ENCODE data around the gene LSM14A.

Gene LSM14A

DNA sequence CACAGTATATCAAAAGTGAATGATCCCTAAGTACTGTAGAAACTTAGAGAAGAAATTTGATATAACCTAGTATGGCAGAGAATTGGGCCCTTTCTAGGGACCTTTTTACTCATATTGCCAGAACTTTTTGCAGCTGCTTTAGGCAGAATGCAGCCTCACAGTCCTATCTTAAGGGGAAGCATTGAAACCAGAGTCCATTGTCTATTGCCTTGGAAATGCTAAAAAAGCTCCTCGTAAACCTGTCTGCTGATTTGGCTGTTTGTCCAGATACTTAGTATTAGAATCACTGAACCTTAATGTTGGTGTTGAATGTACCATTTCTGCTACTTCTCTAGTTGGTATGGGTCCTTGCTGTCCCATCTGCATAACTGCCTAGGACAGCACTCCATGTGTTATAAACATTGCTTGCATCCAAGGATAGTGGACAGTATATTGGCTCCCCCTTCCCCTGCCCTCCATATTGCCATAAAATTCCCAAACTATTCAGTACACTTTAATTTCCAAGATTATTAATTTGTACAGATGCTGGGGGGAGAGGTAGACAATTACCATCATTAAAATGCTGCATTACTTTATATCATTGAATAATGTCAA is 36.1 kb downstream of the LSM14A start:
- DNase-seq: no peak
- no peak overlapping the region for H3K4me2 ChIP-seq (ENCODE audit: low read depth, low read length)
- H3K9me2 ChIP-seq (replicated peaks; ENCODE audit: insufficient read depth, low read length): no peaks in the 10 kb centered on the region
- no peaks in the 10 kb centered on the region for H4K20me1 ChIP-seq (ENCODE audit: insufficient read depth, low read length)
- no peak overlapping the region for H2AFZ ChIP-seq (ENCODE audit: low read length)
- H3F3A ChIP-seq (ENCODE audit: insufficient read depth, low read length): no peaks in the 10 kb centered on the region
- no peak overlapping the region for H3K9ac ChIP-seq (ENCODE audit: low read length)
- H3K36me3 ChIP-seq (replicated peaks; ENCODE audit: insufficient read depth, low read length): no peaks in the 10 kb centered on the region; the same call in none of the 2 replicates
- H3K79me2 ChIP-seq (ENCODE audit: low read length): peaks cover 14% of the 10 kb centered on the region; the same call in 1 of the 2 replicates
- H3K9me3 ChIP-seq (replicated peaks; ENCODE audit: insufficient read depth, low read length): no peaks in the 10 kb centered on the region
- no peaks in the 10 kb centered on the region for H3K4me1 ChIP-seq (ENCODE audit: low read length)
- no peak overlapping the region for H3K4me3 ChIP-seq (ENCODE audit: low read length)
- TF ChIP-seq, protein P1, sequence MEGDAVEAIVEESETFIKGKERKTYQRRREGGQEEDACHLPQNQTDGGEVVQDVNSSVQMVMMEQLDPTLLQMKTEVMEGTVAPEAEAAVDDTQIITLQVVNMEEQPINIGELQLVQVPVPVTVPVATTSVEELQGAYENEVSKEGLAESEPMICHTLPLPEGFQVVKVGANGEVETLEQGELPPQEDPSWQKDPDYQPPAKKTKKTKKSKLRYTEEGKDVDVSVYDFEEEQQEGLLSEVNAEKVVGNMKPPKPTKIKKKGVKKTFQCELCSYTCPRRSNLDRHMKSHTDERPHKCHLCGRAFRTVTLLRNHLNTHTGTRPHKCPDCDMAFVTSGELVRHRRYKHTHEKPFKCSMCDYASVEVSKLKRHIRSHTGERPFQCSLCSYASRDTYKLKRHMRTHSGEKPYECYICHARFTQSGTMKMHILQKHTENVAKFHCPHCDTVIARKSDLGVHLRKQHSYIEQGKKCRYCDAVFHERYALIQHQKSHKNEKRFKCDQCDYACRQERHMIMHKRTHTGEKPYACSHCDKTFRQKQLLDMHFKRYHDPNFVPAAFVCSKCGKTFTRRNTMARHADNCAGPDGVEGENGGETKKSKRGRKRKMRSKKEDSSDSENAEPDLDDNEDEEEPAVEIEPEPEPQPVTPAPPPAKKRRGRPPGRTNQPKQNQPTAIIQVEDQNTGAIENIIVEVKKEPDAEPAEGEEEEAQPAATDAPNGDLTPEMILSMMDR (IDR thresholded peaks at IDR 0.05; ENCODE audit: low read length): no peak
- TF ChIP-seq EZH2 (optimal IDR thresholded peaks at IDR 0.05; ENCODE audit: low read depth, low read length) (no peak), EZH2phosphoT487 (IDR thresholded peaks at IDR 0.05; ENCODE audit: low read length) (no peak)
- no peaks in the 10 kb centered on the region for H3K27me3 ChIP-seq (replicated peaks; ENCODE audit: insufficient read depth, low read length)
- no peak overlapping the region for H3K27ac ChIP-seq (ENCODE audit: low read length)

DNA sequence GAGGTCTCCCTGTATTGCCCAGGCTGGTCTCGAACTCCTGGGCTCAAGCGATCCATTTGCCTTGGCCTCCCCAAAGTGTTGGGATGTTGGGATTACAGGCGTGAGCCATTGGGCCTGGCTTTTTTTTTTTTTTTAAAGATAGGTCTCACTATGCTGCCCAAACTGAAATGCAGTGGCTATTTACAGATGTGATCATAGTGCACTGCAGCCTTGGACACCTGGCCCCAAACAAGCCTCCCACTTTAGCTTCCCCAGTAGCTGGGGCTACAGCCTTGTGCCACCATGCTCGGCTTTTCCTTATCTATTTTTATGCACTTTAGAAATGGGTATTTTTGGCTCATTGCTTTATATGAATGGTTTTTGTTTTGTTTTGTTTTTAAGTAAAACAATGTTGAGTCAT is 37.4 kb downstream of the LSM14A start:
- H3K27me3 ChIP-seq (replicated peaks; ENCODE audit: insufficient read depth, low read length): no peaks in the 10 kb centered on the region
- peak overlapping the region; percentile 1; the same call in 1 of the 2 replicates for H3K27ac ChIP-seq (ENCODE audit: low read length)
- H3K4me3 ChIP-seq (ENCODE audit: low read length): no peak overlapping the region
- no peaks in the 10 kb centered on the region for H3K9me2 ChIP-seq (replicated peaks; ENCODE audit: insufficient read depth, low read length)
- H3F3A ChIP-seq (ENCODE audit: insufficient read depth, low read length): no peaks in the 10 kb centered on the region
- no peak for DNase-seq
- H4K20me1 ChIP-seq (ENCODE audit: insufficient read depth, low read length): no peaks in the 10 kb centered on the region
- H3K9ac ChIP-seq (ENCODE audit: low read length): no peak overlapping the region
- no peaks in the 10 kb centered on the region for H3K9me3 ChIP-seq (replicated peaks; ENCODE audit: insufficient read depth, low read length)
- no peak overlapping the region for H3K4me2 ChIP-seq (ENCODE audit: low read depth, low read length)
- H3K79me2 ChIP-seq (ENCODE audit: low read length): peaks cover 19% of the 10 kb centered on the region; the same call in 1 of the 2 replicates
- H3K4me1 ChIP-seq (ENCODE audit: low read length): no peaks in the 10 kb centered on the region
- no peak overlapping the region for H2AFZ ChIP-seq (ENCODE audit: low read length)
- no peak for TF ChIP-seq EZH2phosphoT487 (IDR thresholded peaks at IDR 0.05; ENCODE audit: low read length)
- no peak for TF ChIP-seq EZH2 (optimal IDR thresholded peaks at IDR 0.05; ENCODE audit: low read depth, low read length)
- TF ChIP-seq, protein P1 (IDR thresholded peaks at IDR 0.05; ENCODE audit: low read length): no peak
- H3K36me3 ChIP-seq (replicated peaks; ENCODE audit: insufficient read depth, low read length): no peaks in the 10 kb centered on the region; the same call in none of the 2 replicates

DNA sequence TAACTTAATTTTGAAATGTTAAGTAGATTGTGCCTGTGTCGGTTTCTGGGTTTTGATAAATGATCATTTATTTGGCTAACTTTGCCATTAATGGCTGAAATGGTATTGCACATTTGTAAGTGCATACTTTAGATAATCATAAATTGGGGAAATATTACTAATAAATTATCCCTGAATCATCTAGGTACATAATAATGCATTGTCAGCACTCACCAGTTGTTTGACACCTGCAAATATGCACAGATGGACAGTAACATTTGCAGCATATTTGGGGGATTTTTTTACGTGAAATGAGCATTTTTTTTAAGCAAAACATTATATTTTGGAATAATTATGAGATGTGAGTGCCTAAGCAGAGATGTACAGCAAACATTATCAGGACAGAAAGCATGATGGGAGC is 41.0 kb downstream of the LSM14A start:
- no peak overlapping the region for H3K4me2 ChIP-seq (ENCODE audit: low read depth, low read length)
- no peaks in the 10 kb centered on the region for H3K9me2 ChIP-seq (replicated peaks; ENCODE audit: insufficient read depth, low read length)
- H3K4me3 ChIP-seq (ENCODE audit: low read length): no peak overlapping the region
- H3F3A ChIP-seq (ENCODE audit: insufficient read depth, low read length): no peaks in the 10 kb centered on the region
- DNase-seq: no peak
- H3K79me2 ChIP-seq (ENCODE audit: low read length): peaks cover 24% of the 10 kb centered on the region; the same call in 1 of the 2 replicates
- TF ChIP-seq EZH2phosphoT487 (IDR thresholded peaks at IDR 0.05; ENCODE audit: low read length): no peak
- TF ChIP-seq, protein P1 (IDR thresholded peaks at IDR 0.05; ENCODE audit: low read length): no peak
- H3K9me3 ChIP-seq (replicated peaks; ENCODE audit: insufficient read depth, low read length): no peaks in the 10 kb centered on the region
- no peak overlapping the region for H3K27ac ChIP-seq (ENCODE audit: low read length)
- H3K4me1 ChIP-seq (ENCODE audit: low read length): no peaks in the 10 kb centered on the region
- no peak overlapping the region for H3K9ac ChIP-seq (ENCODE audit: low read length)
- H2AFZ ChIP-seq (ENCODE audit: low read length): no peak overlapping the region
- H3K36me3 ChIP-seq (replicated peaks; ENCODE audit: insufficient read depth, low read length): no peaks in the 10 kb centered on the region; the same call in 1 of the 2 replicates
- H4K20me1 ChIP-seq (ENCODE audit: insufficient read depth, low read length): peaks cover under 1% of the 10 kb centered on the region; the same call in 1 of the 2 replicates
- H3K27me3 ChIP-seq (replicated peaks; ENCODE audit: insufficient read depth, low read length): no peaks in the 10 kb centered on the region

All from MM.1S (cell line).